Measurements from ENCODE around the gene CDRT4.

CDRT4 gene

DNA sequence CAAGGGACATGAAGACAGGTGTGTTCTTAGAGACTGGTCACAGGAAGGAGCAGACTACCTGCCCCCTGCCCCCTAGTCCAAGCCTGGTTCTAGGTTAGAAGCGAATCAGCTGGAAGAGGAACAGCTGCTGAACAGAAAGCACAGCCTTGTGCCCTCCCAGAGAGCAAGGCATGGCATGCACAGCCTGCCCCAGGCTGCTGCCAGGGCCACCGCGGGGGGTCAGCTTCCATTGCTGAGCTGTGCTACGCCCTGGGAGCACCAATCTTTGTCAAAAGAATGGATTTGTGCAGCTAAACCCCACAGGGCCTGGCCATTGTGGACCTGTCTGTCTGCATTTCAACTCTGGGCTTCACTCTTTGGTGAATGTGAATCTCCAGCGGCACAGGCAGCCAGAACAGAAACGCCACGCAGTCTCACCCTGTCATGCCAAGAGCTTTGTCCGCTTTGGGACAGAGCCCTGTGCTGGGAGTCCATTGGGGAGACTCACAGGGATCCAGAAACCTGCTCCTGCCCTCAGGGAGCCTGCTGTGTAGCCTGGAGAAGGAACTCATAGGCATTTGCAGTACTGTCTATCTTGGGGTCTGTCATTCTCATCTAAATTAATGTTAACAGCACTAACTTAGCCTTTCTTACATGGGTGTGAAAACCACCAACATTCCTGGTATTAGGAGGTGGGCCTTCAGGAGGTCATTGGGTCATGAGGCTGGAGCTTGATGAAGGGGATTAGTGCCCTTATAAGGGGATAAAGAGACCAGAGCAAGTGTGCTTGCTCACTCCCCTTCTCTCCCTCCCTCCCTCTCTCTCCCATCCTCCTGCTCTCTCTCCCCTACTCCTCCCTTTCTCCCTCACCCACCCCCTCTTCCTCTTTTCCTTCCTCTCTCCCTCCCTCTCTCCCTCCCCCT, 25.6 kb upstream of the CDRT4 start:
- DNase-seq (ENCODE audit: low read depth, low spot score), result no peak

DNA sequence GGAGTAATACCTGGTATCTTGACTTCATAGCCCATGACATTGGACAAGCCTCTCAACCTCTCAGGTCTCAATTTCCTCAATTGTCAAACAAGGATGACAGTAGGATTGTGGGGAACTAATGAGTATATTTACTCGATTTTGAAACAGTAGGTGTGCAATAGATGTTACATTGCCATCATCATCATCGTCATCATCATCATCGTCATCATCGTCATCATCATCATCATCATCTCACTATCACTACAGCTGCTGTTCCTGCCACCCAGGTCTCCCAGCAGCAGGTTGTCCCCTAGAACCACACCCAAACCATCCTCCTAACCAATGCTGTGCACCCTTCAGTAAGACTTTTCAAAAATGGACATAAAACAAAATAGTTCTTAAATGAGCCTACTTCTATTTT, 24.8 kb upstream of the CDRT4 start:
- DNase-seq (ENCODE audit: low read depth, low spot score), result no peak

DNA sequence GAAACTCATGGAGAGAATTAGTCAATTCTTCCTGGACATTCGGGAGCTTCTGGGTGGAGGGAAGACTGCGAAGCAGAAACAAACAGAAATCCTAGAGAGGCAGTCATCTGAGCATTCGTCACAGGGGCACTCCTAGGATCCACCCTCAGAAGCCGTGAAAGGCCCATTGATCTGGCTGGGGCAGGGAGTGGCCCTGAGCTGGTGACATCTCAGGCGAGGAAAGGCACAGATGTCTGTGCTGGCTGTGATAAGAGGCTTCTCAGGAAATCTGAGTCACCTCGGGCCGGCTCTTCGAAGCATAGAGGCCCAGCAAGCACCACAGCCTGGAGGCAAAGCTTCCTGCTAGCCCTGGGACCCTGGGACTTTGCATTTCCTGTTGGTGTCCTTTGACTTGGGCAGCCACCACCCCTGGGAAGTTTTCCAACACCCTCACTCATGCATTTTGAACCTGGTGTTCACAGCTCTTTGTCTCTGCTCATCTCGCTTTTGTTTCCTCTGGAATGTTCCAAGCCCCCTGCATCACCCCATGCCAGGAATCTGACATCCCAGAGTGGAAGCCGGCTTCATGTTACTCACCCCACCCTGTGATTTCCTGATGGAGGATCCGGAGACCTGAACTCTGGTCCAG, 23.3 kb upstream of the CDRT4 start:
- peak; percentile 68 for DNase-seq (ENCODE audit: low read depth, low spot score)

DNA sequence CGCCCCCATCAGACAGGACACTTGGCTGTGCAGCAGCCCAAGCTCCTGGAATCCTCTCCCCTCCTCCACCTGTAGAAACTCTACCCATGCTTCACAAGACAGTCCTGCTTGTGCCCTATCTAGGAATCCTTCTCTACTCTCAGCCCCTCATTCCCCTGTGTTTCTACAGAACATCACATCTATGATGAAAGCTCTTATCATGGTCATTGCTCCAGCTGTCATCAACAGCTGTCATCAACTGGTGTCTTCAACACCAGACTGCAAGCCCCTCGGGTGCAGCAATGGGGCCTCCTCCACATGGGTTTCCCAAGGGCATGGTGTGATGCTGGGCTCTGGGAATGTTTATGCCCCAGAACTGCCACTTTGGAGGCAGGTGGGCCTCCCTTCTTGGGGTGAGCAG, 21.1 kb upstream of the CDRT4 start:
- no peak for DNase-seq (ENCODE audit: low read depth, low spot score)

DNA sequence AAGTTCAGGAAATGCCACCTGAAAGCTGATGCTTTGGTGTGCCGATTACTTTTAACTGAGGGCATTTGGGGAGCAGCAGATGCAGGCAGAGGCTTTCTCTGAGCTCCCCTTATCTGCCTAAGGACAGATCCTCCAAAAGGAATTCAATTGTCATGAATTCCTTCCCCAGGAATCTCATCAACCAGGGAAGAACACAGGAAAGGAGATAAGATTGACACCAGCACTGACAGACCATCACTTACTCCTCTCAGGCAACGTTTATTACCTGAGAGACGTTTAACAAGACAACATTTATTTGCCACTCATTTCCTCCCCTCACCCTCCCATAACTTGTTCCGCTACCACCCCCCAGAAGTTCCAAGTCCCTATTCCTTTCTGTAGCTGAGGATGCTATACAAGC, 17.6 kb upstream of the CDRT4 start:
- DNase-seq (ENCODE audit: low read depth, low spot score), result no peak

DNA sequence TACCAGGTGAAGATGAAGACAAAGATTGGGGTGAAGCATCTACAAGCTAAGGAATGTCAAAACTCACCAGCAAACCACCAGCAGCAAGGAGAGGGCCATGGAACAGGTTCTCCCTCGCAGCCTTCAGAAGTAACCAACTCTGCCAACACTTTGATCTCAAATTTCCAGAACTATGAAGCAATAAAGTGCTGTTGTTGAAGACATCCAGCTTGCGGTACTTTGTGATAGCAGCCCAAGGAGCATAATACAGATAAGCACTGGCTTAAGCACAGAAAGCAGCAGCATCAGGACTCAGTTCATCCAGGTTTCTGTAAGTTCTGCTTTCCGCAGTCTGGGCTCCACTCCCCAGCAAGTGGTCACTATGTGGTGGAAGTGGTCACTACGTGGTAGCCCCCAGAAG, 16.0 kb upstream of the CDRT4 start:
- no peak for DNase-seq (ENCODE audit: low read depth, low spot score)

DNA sequence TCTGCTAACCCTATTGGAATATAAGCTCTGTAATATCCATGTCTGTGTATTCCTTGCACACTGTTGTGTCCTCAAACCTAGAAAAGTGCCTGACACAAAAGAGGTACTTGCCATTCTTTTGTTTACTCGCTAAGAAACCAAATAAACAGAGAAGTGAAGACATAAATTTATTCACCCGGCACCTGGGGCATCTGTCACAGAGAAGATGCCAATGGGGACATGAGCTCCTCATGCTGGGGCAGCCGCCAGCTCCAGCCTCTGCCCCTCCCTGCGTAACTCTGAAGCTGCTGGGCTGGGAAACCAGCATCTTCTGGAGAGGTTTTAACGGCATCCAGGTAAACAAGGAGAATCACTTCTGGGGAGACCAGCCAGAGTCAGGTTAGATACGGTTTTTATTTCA, 15.1 kb upstream of the CDRT4 start:
- DNase-seq (ENCODE audit: low read depth, low spot score), result no peak

DNA sequence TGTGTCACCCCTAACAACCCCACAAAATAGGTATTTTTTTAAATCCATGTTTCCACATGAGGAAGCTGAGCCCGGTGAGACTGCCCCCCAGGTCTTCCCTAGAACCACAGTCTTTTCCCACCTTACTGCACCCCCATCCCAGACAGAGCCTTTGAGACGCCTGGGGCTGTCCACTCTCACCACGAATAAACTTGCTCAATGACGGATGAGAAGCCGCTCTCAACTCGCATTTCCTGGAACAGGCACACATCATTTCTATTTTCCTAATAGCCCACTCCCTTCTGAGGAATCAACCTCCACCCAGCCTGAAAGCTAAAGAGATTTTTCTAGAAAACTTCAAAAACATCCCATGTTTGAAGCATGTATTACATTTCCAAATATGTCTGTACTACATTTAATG, 14.1 kb upstream of the CDRT4 start:
- no peak for DNase-seq (ENCODE audit: low read depth, low spot score)

DNA sequence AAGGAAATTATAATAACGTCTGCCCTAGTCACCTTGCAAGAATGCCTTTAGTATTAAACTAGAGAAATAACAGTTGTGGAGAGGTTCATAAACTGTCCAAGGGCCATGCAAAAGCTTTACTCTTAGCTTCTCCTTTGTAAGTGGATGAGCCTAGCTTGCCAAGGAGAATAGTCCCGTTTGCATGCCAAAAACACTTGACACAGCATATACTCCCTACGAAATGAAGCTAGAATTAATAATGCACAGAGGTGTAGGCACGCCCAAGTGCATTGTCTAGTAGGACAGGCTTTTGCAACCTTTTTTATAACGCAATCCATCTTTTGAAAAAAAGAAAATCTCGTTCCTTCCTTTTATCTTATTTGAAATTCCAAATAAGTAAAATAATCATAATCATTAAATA, 12.8 kb upstream of the CDRT4 start:
- no peak for DNase-seq (ENCODE audit: low read depth, low spot score)

DNA sequence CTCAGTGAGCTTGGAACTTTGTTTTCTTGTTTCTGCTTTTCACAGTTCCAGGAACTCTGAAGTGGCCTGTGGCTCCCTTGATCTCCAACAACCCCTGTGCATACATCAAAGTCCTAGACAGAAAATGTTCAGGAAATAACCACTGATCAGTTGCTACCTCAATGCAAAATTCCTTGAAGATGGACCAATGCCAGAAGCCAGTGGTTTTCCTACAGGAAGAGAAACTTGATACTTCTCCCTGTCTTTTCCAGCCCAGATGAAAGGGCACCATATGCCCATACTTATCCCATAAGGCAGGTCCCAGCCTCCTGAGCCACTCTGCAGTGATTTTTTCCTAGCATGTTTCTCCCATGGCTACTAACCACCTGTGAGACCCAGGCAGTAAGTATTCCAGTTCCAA, 12.3 kb upstream of the CDRT4 start:
- peak; percentile 65 for DNase-seq (ENCODE audit: low read depth, low spot score)

DNA sequence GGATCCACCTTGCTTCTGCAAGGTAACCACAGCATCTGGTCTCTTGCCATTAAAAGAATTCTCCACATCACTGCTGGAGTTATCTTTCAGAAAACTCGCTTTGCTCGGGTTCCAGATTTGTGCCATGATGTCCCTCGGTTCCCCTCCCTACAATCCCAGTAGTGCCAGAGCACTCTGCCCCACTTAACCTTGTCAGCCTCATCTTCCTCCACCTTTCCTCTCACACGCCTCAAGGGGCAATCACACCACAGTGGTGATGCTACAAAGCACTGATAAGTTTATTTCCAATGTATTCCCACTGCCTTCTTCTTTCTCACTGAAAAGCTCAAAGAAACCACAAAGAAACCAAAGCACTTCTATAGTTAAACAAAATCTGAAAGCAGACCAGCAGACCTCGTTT, 11.4 kb upstream of the CDRT4 start:
- no peak for DNase-seq (ENCODE audit: low read depth, low spot score)

DNA sequence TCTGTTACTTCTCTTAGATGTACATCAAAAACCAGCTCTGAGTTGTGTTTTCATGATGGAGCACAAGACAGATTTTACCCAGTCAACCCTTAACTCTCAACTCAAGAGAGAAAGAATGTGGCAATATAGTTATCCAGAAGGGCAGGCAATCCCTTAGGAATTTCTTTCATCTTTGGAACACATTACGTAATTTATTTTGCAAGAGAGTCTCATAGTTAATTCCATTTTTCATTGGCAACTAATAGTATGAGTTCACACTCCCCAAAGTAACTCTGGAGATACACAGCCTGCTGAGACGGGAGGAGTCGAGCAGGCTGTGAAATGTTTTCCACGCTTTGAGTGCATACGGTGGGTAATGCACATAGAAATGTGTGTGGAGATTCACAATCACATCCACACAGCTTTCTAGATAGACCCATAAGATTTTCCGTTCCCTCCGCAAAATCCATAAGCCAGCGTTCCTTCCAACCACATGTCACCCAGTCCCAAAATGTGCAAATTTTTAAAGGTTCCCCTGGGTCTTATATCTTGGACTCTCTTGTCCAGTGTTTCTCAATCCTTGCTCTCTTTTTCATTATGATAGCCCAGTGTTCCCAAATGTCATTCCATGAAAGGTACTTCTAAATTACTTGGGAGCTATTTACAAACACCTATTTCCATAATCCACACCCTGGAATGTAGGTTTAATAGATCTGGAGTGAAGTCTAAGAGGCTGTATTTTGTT, 8.4 kb upstream of the CDRT4 start:
- DNase-seq (ENCODE audit: low read depth, low spot score), result peak; percentile 46

DNA sequence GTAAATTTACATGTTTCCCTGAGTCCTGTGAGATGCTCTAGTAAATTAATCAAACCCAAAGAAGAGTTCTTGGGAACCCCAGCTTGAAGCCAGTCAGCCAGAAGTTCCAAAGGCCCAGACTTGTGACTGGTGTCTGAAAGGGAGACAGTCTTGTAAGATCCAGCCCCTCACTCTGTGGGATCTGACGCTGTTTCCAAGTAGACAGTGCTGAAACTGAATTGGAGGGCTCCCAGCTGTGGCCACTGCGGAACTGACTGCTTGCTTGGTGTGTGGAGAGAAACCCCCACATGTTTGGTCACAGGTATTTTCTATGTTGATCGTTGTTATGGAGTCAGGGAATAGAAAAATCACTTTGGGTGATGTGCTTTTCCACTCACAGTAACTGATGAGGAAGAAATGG, 5.5 kb upstream of the CDRT4 start:
- DNase-seq (ENCODE audit: low read depth, low spot score), result no peak

DNA sequence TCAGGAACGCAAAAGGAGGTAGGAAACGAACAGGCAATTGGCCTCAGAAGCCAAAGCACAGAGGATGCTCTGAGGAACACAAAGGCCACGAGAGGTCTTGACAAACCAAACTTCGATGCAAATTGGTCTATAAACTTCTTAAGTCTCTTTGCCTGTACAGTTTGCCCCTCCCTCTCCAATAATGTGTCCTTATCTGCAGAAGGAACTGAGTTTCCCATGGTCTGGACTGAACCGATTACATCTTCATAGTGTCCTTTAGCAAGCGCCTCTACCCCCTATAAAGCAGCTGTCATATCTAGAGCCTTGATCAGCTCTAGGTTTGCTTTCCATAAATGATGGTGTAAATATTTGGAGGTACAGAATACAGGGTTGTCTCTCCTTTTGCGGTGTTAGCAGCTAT, 3.1 kb upstream of the CDRT4 start:
- DNase-seq (ENCODE audit: low read depth, low spot score), result no peak

DNA sequence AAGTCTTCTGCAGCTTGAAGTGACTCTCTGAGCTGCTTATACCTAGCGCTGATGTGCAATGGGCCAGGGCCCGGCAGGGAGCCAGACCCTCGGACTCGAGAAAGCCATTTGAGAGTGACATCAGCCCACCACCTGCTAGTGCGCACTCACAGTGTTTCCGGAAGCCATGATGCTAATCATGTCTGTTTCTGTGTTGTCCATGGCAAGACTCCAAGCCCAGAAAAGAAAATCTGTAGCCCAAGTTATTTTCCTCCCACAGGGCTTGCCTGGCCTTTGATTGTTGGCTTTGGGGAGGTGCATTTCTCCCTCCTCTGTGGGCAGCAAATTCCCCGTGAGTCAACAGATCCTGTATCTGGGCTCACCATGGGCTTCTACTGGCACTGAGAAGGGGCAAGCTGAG, 1.8 kb upstream of the CDRT4 start:
- DNase-seq (ENCODE audit: low read depth, low spot score), result peak; percentile 95

DNA sequence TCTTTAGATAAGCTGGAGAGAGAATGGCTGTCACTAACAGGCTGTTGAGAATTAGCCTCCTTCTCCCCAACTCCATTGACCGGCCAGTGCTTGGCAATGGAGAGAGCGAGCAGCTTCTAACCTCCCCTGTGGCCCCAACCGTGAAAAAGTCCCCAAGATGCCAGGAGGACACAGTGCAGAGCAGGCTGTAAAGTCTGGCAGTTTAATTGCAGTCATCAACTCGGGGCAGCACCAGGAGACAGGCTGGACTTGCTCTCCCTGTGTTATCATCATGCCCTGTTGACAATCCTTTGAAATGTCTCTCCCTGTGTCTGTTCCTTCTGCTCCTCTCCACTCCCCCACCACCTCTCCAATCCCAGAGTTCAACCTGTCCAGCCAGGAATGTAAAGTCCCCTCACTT, 705 bp upstream of the CDRT4 start:
- no peak for DNase-seq (ENCODE audit: low read depth, low spot score)

DNA sequence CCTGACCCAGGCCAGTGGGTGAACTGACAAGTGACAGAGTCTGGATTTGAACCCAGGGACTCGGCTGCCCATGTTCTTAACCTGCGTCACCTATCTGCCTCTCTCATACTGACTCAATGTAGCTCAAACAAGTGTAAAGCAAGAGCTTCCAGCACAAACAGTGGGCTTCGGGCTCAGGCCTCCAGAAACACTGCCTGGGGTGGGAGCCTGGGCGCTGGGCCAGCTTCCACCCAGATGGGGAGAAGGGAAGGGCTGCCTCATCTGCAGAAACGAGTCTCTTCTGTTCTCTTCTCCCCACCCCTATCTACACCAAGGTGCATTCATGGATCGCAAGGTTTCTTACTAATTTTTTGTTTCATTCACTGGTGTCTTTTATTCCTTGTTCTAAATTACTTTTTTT, 1.3 kb downstream of the CDRT4 start:
- no peak for DNase-seq (ENCODE audit: low read depth, low spot score)

DNA sequence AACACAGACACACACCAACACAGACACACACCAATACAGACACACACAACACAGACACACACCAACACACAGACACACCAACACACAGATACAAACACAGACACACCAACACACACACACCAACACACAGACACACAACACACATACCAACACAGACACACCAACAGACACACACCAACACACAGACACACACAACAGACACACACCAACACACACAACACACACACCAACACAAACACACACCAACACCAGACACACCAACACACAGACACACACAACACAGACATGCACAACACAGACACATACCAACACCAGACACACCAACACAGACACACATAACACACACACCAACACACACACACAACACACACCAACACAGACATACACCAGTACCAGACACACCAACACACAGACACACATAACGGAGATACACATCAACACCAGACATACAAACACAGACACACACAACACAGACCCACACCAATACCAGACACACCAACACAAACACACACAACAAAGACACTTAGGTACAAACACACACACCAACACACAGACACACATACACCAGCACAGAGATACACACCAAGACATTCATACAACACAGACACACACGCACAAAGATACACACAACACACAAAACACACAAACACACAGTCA, 2.2 kb downstream of the CDRT4 start:
- no peak for DNase-seq (ENCODE audit: low read depth, low spot score)

DNA sequence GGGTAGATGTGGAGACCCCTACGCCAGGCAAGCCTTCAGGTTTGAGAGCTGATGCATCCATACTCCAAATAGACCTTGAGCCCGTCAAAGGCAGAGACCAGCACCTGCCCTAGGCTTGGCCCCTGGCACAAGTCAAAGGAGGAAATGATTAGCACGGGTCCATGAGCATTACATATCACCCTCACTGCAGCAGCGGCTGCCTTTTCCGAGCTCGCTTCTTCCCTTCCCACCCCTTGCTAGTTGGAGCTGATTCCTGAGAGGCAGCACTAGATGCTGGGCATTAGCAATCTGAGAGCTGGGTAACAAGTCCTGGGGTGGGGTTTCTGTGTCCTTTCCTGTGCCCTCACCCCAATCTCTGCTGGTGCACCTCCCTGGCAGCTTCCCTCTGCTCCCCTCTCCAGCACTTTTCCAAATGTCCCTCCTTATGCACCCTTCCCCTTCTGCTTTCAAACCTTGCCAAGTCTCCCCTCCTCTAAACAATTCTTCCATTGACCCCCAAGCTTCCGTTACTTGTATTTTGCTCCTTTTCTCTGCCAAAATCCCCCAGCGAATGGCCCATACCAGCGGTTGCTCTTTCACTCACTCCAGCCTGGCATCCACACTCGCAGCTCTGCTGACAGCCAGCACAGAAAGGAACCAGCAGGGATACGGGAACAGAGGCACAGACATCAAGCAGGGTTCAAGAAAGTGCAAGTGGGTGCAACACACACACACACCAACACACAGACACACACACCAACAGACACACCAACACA, 3.0 kb downstream of the CDRT4 start:
- peak; percentile 45 for DNase-seq (ENCODE audit: low read depth, low spot score)

DNA sequence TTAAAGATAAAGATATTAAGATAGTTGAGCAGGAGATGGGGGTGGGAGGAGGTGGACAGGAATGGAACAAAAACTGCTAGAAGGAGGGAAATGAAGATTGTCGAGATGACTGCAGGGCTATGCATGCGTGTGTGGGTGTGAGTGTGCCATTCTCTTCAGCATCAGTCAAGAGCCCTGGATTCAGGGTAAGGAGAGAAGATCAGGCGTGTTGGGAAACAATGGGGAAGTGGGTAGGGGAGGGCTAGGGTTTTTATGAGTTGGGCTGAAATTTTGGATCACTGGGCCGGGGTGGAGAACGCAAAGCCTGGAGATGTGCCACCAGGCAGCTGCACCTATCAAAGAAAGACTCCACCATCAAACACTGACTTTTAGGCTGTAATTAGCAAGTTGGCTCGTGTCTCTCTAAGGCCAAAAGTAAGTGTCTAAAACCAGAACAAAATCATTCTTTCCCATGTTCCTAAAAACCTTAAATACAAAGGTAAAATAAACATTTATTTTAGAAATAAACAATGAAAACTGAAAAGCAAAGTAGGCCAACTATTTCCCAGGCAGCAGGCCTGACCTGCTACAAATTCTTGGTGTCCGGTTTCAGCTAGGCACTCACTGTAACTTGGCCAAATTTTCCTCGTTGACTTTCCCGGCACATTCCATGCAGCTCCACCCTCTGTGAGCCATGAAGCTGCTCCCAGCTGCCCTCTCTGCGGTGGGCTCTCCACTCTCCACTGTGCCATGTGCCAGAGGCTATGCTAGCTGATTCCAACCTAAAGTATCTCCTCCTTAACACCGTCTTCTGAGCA, 4.2 kb downstream of the CDRT4 start:
- DNase-seq (ENCODE audit: low read depth, low spot score), result peak; percentile 93

DNA sequence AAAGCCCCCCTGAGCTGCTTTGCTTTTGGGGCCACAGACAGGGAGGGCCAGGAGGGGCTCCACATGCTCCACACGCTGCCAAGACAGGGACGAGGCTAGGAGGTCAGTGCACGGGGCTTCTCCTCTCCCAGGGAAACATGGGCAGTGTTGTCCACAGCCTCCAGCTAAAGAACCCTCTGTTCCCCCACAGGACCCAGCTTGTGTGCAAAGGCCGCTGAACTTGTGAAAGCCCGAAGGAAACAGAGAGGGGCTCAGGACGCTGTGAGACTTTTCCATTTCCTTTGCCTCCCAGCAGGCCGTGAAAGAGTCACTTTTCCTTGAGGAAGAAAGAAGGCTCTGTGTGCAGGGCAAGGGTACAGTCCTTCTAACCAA, 9.7 kb downstream of the CDRT4 start:
- no peak for DNase-seq (ENCODE audit: low read depth, low spot score)
